Colonic mucosa (tissue), 4 donors: ENCODE data around the gene SEZ6L2. TPM values are rescaled to one million over a fixed set of nuclear protein-coding genes. Genes with fewer than 3 reads are reported as not detected.
"Not testable (repeated sequence)": the region's sequence is repeated elsewhere in the genome, so short reads cannot be mapped to it uniquely, and the experiment has no call there.

Experiments used
- DNase-seq: peaks from one replicate; pipeline ENCODE4 v3.0.0-alpha.2; 2020
- H3K27ac ChIP-seq: fragments of 200-600 bp; one replicate; pipeline ENCODE4 v1.8.0; 2021
- H3K27me3 ChIP-seq: fragments of 200-600 bp; one replicate; pipeline ENCODE4 v1.8.0; 2021
- H3K36me3 ChIP-seq: fragments of 200-600 bp; one replicate; pipeline ENCODE4 v1.8.0; 2021
- H3K4me1 ChIP-seq: fragments of 200-600 bp; one replicate; pipeline ENCODE4 v1.8.0; 2021; ENCODE audit warnings: mild to moderate bottlenecking
- H3K4me3 ChIP-seq: fragments of 200-600 bp; one replicate; pipeline ENCODE4 v1.8.0; 2021
- H3K9ac ChIP-seq, 2 donors: one replicate each; pipeline ENCODE4 v1.7.0; 2013; ENCODE audit warnings: control low read depth in 2 of 2, low read depth in 2 of 2, low read length in 2 of 2
- H3K9me3 ChIP-seq: fragments of 200-600 bp; one replicate; pipeline ENCODE4 v1.8.0; 2021
- intact Hi-C: fragments of 100-400 bp; cut with DNase I; formaldehyde crosslinking; loops from one replicate; pipeline ENCODE4 v1.14.1; 2022
- total RNA-seq, 2 donors: library from RNA; stranded (reverse); fragmentation: NEBNext Ultra II Directional in 1 of 2; extraction: Animal tissue kit (Norgen Biotek cat#: 25700) in 1 of 2; gene quantifications; one replicate each; pipeline ENCODE4 v1.2.1, GENCODE V29; 2021
- TF ChIP-seq, protein P1 (sequence below): fragments of 200-600 bp; IDR thresholded peaks from one replicate; pipeline ENCODE4 v1.8.0; 2022; ENCODE audit warnings: antibody characterized with exemption, mild to moderate bottlenecking
- donor health status: healthy.
- donor health status: DM: no; HTN: no; CAD: no.
- donor health status: DM: no; HTN: no; CAD: no.

Gene SEZ6L2
- total RNA-seq, 2 donors from 2014 or later: 11.2 to 12.1 TPM

DNA sequence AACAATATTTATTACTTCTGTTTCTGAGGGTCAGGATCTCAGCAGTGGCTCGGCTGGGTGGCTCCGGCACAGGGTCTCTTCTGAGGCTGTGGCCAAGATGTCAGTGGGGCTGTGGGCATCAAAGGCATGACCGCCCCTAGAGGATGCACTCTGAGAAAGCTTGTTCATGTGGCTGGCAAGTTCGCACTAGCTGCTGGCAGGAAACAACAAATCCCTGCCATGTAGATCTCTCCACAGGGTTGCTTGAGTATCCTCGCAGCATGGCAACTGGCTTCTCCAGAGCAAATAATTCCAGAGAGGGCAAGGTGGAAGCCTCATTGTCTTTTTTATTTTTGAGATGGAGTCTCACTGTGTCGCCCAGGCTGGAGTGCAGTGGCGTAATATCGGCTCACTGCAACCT, 14.2 kb upstream of the SEZ6L2 start:
- TF ChIP-seq, protein P1, sequence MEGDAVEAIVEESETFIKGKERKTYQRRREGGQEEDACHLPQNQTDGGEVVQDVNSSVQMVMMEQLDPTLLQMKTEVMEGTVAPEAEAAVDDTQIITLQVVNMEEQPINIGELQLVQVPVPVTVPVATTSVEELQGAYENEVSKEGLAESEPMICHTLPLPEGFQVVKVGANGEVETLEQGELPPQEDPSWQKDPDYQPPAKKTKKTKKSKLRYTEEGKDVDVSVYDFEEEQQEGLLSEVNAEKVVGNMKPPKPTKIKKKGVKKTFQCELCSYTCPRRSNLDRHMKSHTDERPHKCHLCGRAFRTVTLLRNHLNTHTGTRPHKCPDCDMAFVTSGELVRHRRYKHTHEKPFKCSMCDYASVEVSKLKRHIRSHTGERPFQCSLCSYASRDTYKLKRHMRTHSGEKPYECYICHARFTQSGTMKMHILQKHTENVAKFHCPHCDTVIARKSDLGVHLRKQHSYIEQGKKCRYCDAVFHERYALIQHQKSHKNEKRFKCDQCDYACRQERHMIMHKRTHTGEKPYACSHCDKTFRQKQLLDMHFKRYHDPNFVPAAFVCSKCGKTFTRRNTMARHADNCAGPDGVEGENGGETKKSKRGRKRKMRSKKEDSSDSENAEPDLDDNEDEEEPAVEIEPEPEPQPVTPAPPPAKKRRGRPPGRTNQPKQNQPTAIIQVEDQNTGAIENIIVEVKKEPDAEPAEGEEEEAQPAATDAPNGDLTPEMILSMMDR: no peak
- no peak for DNase-seq
- Histone ChIP-seq H3K36me3 (no peaks in the 10 kb centered on the region), H3K9ac (no peak overlapping the region), H3K27me3 (no peaks in the 10 kb centered on the region), H3K9me3 (no peaks in the 10 kb centered on the region), H3K27ac (no peak overlapping the region), H3K4me1 (no peaks in the 10 kb centered on the region), H3K4me3 (no peak overlapping the region)
- intact Hi-C loops: no loop called here

DNA sequence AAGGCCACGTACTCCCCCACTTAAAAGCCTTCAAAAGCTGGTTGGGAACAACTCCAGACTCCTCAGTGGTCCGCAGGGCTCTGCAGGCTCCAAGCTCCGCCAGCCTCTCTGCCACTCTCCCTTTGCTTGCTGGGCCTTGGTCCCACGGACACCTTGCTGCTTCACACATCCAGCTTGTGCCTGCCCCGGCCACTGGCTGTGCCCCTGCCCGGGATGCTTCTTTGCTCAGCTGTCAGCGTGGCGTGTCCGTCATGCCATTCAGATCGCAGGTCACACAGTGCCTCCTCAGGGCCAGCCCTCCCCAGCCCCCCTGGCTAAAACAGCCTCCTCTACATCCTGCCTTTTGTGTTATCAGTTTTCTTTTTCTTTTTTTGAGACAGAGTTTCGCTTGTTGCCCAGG, 12.7 kb upstream of the SEZ6L2 start:
- Histone ChIP-seq H3K9me3 (no peaks in the 10 kb centered on the region), H3K27me3 (no peaks in the 10 kb centered on the region), H3K27ac (no peak overlapping the region), H3K9ac (no peak overlapping the region), H3K36me3 (no peaks in the 10 kb centered on the region), H3K4me3 (no peak overlapping the region), H3K4me1 (no peaks in the 10 kb centered on the region)
- TF ChIP-seq, protein P1: no peak
- DNase-seq: no peak
- intact Hi-C loops: no loop called here

DNA sequence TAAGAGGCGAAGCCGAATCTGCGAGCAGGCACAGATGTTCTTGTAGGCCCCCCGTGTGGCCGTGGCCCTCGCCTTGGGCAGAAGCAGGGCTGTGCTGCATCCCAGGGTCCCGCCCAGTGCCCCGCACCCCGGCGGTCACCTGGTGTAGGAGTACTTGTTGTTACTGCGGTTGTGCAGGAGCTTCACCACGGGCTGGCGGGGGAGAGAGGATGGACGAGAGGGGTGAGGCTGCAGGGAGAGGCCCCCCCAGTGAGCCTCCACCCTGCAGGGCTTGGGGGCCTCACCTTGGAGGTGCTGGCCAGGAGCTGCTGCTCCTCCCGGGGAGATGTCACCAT, 12.3 kb upstream of the SEZ6L2 start:
- DNase-seq: no peak

DNA sequence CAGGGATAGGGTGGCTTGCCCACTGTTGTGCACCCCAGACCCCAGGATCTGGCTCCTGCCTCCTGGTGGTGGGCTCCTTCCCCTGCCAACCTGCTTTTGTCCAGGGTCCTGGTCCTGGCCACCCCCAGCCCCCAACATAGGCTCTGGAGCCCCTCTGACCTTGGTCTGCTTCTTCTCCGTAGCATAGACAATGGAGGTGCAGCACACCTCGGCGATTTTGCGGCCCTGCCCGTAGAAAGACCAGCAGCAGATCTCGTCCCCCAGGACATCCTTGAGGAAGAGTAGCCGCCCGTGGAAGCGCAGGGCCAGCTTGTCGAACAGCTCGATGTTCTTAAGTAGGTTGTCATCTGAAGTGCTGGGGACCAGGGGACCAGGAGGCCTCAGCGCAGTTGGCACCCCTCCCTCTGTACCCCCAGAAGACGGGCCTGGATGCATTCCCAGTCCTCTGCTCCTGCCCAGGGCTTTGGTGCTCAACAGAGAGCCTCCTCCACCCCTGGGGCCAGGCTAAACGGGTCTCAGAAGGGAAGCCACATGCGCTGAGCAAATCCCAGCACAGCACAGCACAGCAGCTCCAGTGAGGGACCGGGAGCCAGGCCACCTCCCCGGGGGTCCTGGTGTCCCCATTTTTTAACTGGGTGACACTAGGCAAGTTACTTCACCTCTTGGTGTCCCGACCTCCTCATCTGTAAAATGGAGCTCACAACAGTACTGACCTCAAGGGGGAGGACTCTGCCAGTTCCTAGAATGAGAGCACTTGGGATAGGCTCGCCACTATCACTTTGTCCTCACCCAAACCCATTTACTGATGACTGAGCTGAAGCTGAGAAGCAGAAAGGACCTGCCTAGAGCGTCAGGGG, 11.7 kb upstream of the SEZ6L2 start:
- no peaks in the 10 kb centered on the region for H3K4me1 ChIP-seq
- no peak overlapping the region for H3K9ac ChIP-seq
- intact Hi-C loops: no loop called here
- no peak for DNase-seq
- no peak overlapping the region for H3K4me3 ChIP-seq
- TF ChIP-seq, protein P1: no peak
- no peaks in the 10 kb centered on the region for H3K27me3 ChIP-seq
- no peaks in the 10 kb centered on the region for H3K9me3 ChIP-seq
- no peaks in the 10 kb centered on the region for H3K36me3 ChIP-seq
- no peak overlapping the region for H3K27ac ChIP-seq

More for the DNA sequence above, 12.3 kb upstream of the SEZ6L2 start:
- H3K9ac ChIP-seq: no peak overlapping the region
- no peak overlapping the region for H3K27ac ChIP-seq
- no peaks in the 10 kb centered on the region for H3K4me1 ChIP-seq
- H3K4me3 ChIP-seq: no peak overlapping the region
- TF ChIP-seq, protein P1: no peak
- H3K9me3 ChIP-seq: no peaks in the 10 kb centered on the region
- H3K27me3 ChIP-seq: no peaks in the 10 kb centered on the region
- H3K36me3 ChIP-seq: no peaks in the 10 kb centered on the region
- intact Hi-C loops: no loop called here

DNA sequence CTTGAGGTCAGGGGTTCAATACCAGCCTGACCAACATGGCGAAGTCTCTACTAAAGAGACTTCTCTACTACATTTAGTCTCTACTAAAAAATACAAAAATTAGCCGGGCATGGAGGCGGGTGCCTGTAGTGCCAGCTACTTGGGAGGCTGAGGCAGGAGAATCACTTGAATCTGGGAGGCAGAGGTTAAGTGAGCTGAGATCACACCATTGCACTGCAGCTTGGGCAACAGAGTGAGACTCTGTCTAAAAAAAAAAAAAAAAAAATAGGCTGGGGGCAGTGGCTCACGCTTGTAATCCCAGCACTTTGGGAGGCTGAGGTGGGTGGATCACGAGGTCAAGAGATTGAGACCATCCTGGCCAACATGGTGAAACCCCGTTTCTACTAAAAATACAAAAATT, 10.5 kb upstream of the SEZ6L2 start:
- H3K4me3 ChIP-seq, H3K27me3 ChIP-seq, DNase-seq, H3K36me3 ChIP-seq, H3K9me3 ChIP-seq, H3K9ac ChIP-seq, H3K4me1 ChIP-seq, intact Hi-C loops, H3K27ac ChIP-seq: not testable (repeated sequence)

DNA sequence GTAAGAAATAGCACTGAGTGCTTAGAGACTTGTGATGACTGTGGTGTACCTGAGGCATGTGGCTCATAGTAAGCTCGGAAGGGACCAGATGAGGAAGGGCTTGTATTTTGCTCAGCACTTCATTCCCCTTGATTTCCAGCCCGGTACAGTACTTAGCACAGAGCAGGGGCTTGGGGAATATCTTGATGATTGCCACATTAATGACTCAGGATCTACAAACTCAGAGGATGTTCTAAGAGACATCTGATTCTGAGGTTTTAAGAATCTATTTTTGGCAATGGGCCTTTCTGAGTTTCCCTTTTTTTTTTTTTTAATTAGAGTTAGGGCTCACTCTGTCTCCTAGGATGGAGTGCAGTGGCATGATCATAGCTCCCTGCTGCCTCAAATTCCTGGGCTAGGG, 10.0 kb upstream of the SEZ6L2 start:
- intact Hi-C loops: no loop called here
- no peak for DNase-seq
- no peak overlapping the region for H3K4me3 ChIP-seq
- H3K27ac ChIP-seq: no peak overlapping the region
- H3K4me1 ChIP-seq: no peaks in the 10 kb centered on the region
- TF ChIP-seq, protein P1: no peak
- no peak overlapping the region for H3K9ac ChIP-seq
- H3K36me3 ChIP-seq: no peaks in the 10 kb centered on the region
- H3K27me3 ChIP-seq: no peaks in the 10 kb centered on the region
- H3K9me3 ChIP-seq: no peaks in the 10 kb centered on the region
